ENCODE measurements around the gene LBX1.

The LBX1 gene

GRCh38 chr10:101262147-101262546 lies 32.9 kb upstream of the LBX1 start:
- DNase-seq (ENCODE audit: insufficient read length, low spot score): no peak
- TF ChIP-seq TAF1 (IDR thresholded peaks at IDR 0.05; ENCODE audit: low read depth, low read length): no peak
- no peak for TF ChIP-seq POLR2A (IDR thresholded peaks at IDR 0.05; ENCODE audit: low read depth, low read length)
- no peak for FAIRE-seq

- DNase-seq (ENCODE audit: insufficient read length, low spot score): no peak
- no peak for FAIRE-seq
- no peak for TF ChIP-seq POU2F2 (IDR thresholded peaks at IDR 0.05; ENCODE audit: low read depth, low read length)
- TF ChIP-seq TAF1 (IDR thresholded peaks at IDR 0.05; ENCODE audit: low read depth, low read length): no peak
- no peak for TF ChIP-seq POLR2A (IDR thresholded peaks at IDR 0.05; ENCODE audit: low read depth, low read length)
These were observed 32.4 kb upstream of the LBX1 start for GRCh38 chr10:101261702-101262101.

- TF ChIP-seq PAX5 (IDR thresholded peaks at IDR 0.05; ENCODE audit: insufficient read depth, low read length, severe bottlenecking) (no peak), POLR2A (IDR thresholded peaks at IDR 0.05; ENCODE audit: low read depth, low read length) (no peak), POLR2AphosphoS5 (IDR thresholded peaks at IDR 0.05; ENCODE audit: low read depth, low read length) (no peak), POU2F2 (IDR thresholded peaks at IDR 0.05; ENCODE audit: low read depth, low read length) (no peak), SPI1 (IDR thresholded peaks at IDR 0.05; ENCODE audit: low read depth, low read length) (no peak), TAF1 (IDR thresholded peaks at IDR 0.05; ENCODE audit: low read depth, low read length) (no peak)
- FAIRE-seq (no peak), DNase-seq (ENCODE audit: insufficient read length, low spot score) (no peak)
These were observed 31.7 kb upstream of the LBX1 start for GRCh38 chr10:101260764-101261481.

GRCh38 chr10:101258179-101258885 lies 29.1 kb upstream of the LBX1 start:
- TF ChIP-seq PAX5 (IDR thresholded peaks at IDR 0.05; ENCODE audit: insufficient read depth, low read length, severe bottlenecking) (no peak), POLR2A (IDR thresholded peaks at IDR 0.05; ENCODE audit: low read depth, low read length) (no peak), TAF1 (IDR thresholded peaks at IDR 0.05; ENCODE audit: low read depth, low read length) (no peak), POU2F2 (IDR thresholded peaks at IDR 0.05; ENCODE audit: low read depth, low read length) (no peak), POLR2AphosphoS5 (IDR thresholded peaks at IDR 0.05; ENCODE audit: low read depth, low read length) (no peak)
- DNase-seq (ENCODE audit: insufficient read length, low spot score) (no peak), FAIRE-seq (no peak)

- FAIRE-seq (no peak), DNase-seq (ENCODE audit: insufficient read length, low spot score) (no peak)
These were observed 28.2 kb upstream of the LBX1 start for GRCh38 chr10:101257491-101257890.

GRCh38 chr10:101257084-101257483 lies 27.8 kb upstream of the LBX1 start:
- DNase-seq (ENCODE audit: insufficient read length, low spot score) (no peak), FAIRE-seq (no peak)
- TF ChIP-seq POLR2AphosphoS5 (IDR thresholded peaks at IDR 0.05; ENCODE audit: low read depth, low read length): no peak
- no peak for TF ChIP-seq SPI1 (IDR thresholded peaks at IDR 0.05; ENCODE audit: low read depth, low read length)
- no peak for TF ChIP-seq POU2F2 (IDR thresholded peaks at IDR 0.05; ENCODE audit: low read depth, low read length)
- no peak for TF ChIP-seq POLR2A (IDR thresholded peaks at IDR 0.05; ENCODE audit: low read depth, low read length)
- TF ChIP-seq TAF1 (IDR thresholded peaks at IDR 0.05; ENCODE audit: low read depth, low read length): no peak
- no peak for TF ChIP-seq PAX5 (IDR thresholded peaks at IDR 0.05; ENCODE audit: insufficient read depth, low read length, severe bottlenecking)

More at GRCh38 chr10:101257491-101257890, 28.2 kb upstream of the LBX1 start:
- TF ChIP-seq POLR2AphosphoS5 (IDR thresholded peaks at IDR 0.05; ENCODE audit: low read depth, low read length) (no peak), POU2F2 (IDR thresholded peaks at IDR 0.05; ENCODE audit: low read depth, low read length) (no peak), TAF1 (IDR thresholded peaks at IDR 0.05; ENCODE audit: low read depth, low read length) (no peak), SPI1 (IDR thresholded peaks at IDR 0.05; ENCODE audit: low read depth, low read length) (no peak), POLR2A (IDR thresholded peaks at IDR 0.05; ENCODE audit: low read depth, low read length) (no peak), PAX5 (IDR thresholded peaks at IDR 0.05; ENCODE audit: insufficient read depth, low read length, severe bottlenecking) (no peak)

- TF ChIP-seq POU2F2 (IDR thresholded peaks at IDR 0.05; ENCODE audit: low read depth, low read length) (no peak), PAX5 (IDR thresholded peaks at IDR 0.05; ENCODE audit: insufficient read depth, low read length, severe bottlenecking) (no peak), POLR2A (IDR thresholded peaks at IDR 0.05; ENCODE audit: low read depth, low read length) (no peak), POLR2AphosphoS5 (IDR thresholded peaks at IDR 0.05; ENCODE audit: low read depth, low read length) (no peak), TAF1 (IDR thresholded peaks at IDR 0.05; ENCODE audit: low read depth, low read length) (no peak), SPI1 (IDR thresholded peaks at IDR 0.05; ENCODE audit: low read depth, low read length) (no peak)
- DNase-seq (ENCODE audit: insufficient read length, low spot score) (no peak), FAIRE-seq (no peak)
These were observed 27.1 kb upstream of the LBX1 start for GRCh38 chr10:101256387-101256786.

GRCh38 chr10:101250136-101250535 lies 20.9 kb upstream of the LBX1 start:
- FAIRE-seq (no peak), DNase-seq (ENCODE audit: insufficient read length, low spot score) (no peak)
- TF ChIP-seq POLR2AphosphoS5 (IDR thresholded peaks at IDR 0.05; ENCODE audit: low read depth, low read length) (no peak), TAF1 (IDR thresholded peaks at IDR 0.05; ENCODE audit: low read depth, low read length) (no peak), POU2F2 (IDR thresholded peaks at IDR 0.05; ENCODE audit: low read depth, low read length) (no peak), SPI1 (IDR thresholded peaks at IDR 0.05; ENCODE audit: low read depth, low read length) (no peak), PAX5 (IDR thresholded peaks at IDR 0.05; ENCODE audit: insufficient read depth, low read length, severe bottlenecking) (no peak), POLR2A (IDR thresholded peaks at IDR 0.05; ENCODE audit: low read depth, low read length) (no peak)

- FAIRE-seq (no peak), DNase-seq (ENCODE audit: insufficient read length, low spot score) (no peak)
- TF ChIP-seq PAX5 (IDR thresholded peaks at IDR 0.05; ENCODE audit: insufficient read depth, low read length, severe bottlenecking) (no peak), POLR2A (IDR thresholded peaks at IDR 0.05; ENCODE audit: low read depth, low read length) (no peak), POLR2AphosphoS5 (IDR thresholded peaks at IDR 0.05; ENCODE audit: low read depth, low read length) (no peak), POU2F2 (IDR thresholded peaks at IDR 0.05; ENCODE audit: low read depth, low read length) (no peak), SPI1 (IDR thresholded peaks at IDR 0.05; ENCODE audit: low read depth, low read length) (no peak), TAF1 (IDR thresholded peaks at IDR 0.05; ENCODE audit: low read depth, low read length) (no peak)
These were observed 19.9 kb upstream of the LBX1 start for GRCh38 chr10:101249171-101249581.

All from GM12891 (cell line).